Stimulated activated effector memory CD8-positive, alpha-beta T cell treated with anti-CD3 and anti-CD28 coated beads, Interleukin-12 subunit alpha, Interleukin-12 subunit beta, amount 100 ng/mL, for 72 hours (primary cell): Measurements from ENCODE around the gene ELP5.
A peak's percentile ranks its signal among the peaks of the same experiment; 100 is the strongest.

Source experiments
- ATAC-seq: fragments of 150-1000 bp; cut with Tn5 transposase; 2 replicates; pipeline ENCODE4 v1.10.0; 2021
- DNase-seq, 2 donors: peaks; one replicate each; pipeline ENCODE4 v3.0.0; 2021 to 2022; ENCODE audit warnings: low spot score in 2 of 2
- H3K27ac Mint-ChIP-seq: one replicate; pipeline ENCODE4 v1.8.0; 2022; ENCODE audit warnings: mild to moderate bottlenecking, mixed read lengths
- H3K36me3 Mint-ChIP-seq: one replicate; pipeline ENCODE4 v1.8.0; 2022; ENCODE audit warnings: mild to moderate bottlenecking, mixed read lengths
- H3K4me1 Mint-ChIP-seq: one replicate; pipeline ENCODE4 v1.8.0; 2022; ENCODE audit warnings: mixed read lengths
- H3K4me3 Mint-ChIP-seq: one replicate; pipeline ENCODE4 v1.8.0; 2022; ENCODE audit warnings: mild to moderate bottlenecking, mixed read lengths
- H3K9me3 Mint-ChIP-seq: one replicate; pipeline ENCODE4 v1.8.0; 2022; ENCODE audit warnings: mixed read lengths

ELP5 gene

DNA sequence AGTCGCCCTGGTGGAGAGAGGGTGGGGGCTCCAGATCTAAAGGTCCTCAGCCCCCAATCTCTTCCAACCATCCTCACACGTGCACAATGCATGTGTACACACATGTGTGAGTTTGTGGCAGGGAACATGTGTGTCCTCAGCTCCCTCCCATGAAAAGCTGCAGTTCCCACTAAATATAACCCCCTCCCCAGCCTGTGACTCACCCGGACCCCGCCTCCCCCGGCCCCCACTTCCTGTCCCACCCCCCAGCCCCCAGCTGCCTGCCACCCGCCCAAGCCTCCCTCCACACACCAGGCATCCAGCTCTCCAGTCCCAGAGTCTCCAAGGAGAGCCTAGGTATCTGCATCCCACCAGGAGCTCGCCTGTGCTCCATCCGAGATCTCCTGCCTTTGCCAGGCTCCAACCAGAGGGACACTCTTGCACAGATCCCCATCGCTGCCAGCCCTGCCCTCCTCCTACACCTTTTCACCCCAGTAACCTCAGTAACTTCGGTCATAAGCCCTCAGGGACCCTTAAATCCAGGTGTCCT lies 36.3 kb upstream of the ELP5 start:
- Mint-ChIP-seq H3K27ac (peak overlapping the region; percentile 1), H3K4me3 (peak overlapping the region; percentile 22), H3K36me3 (peaks cover 41% of the 10 kb centered on the region), H3K9me3 (no peaks in the 10 kb centered on the region), H3K4me1 (peaks cover 58% of the 10 kb centered on the region)
- ATAC-seq (no peak), DNase-seq (no peak)

DNA sequence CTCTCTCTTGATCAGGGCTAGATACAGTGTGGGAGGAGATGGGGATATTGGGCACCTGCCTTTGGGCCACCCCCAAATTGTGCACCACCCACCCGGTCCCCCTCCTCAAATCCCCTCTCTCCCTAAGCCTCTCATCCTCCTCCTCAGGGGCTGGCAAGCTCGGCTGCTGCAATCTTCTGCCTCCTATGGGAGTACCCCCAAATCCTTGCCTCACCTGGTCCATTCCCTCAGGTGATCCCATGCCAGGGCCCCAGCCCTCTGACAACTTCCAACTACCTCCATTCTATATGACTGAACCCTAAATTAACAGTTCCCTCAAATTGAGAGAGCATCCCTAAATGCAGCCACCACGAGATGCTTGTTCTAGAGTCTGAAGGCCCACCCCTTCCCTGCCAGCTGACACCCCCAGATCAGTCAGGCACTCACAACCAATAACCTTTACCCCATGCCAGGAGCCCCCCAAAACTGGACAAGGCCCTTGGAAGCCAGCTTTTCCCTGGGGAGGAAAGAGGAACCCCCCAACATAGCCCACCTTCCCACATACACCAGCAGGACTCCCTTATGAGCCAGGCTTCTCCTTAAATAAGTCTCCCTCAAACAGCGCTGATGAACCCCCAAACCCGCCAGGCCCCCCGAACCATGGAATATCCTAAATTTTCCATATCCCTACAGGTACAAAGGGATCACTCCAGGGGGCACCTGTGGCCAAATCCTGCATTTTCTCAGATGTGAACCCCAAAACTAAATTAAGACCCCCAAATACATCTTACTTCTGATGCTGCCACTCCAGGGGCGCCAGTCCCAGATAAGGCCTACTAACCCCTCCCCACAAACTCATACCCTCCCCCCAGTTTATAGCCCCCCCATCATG lies 35.5 kb upstream of the ELP5 start:
- peaks cover 66% of the 10 kb centered on the region for H3K4me1 Mint-ChIP-seq
- no peak for ATAC-seq

DNA sequence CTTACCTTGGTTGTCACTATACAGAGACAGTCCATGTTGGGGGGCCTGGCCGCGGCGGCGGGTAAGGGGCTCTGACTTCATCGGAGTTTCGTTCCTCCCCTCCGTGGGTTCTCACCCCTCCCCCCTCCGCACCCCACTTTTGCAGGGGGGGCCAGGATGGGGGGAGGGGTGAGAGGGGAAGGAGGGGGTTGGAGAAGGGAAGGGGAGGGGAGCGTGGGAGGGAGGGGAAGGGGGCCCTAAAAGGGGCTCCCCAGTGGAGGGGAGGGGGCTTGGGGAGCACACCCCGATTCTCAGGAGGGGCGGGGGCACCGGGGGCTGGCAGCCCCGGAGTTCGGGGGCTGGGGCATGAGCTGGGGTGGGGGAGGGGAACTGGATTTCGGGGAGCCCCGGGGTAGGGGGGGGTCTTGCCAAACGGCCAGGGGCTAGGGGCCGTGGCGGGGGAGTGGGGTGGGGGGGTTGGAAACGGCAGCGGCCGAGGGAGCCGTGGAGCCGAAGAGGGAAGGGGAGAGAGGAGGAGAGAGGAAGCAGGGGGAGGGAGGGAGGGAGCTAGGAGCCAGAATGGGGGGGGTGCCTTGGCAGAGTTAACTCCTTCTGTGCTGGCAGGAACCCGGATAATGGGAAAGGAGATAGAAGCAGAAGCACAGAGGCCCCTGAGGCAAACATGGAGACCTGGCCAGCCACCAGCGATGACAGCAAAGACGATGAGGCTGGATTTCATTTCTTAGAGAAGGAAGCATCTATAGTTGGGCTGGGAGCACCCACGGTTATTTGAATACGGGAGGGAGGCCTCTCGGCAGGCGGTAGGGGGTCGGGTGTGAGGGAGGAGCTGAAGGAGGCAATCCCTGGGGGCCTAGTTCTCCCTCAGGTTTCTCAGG lies 34.7 kb upstream of the ELP5 start:
- H3K4me1 Mint-ChIP-seq: peaks cover 71% of the 10 kb centered on the region
- H3K27ac Mint-ChIP-seq: peak overlapping the region; percentile 98
- ATAC-seq: no peak
- H3K9me3 Mint-ChIP-seq: no peaks in the 10 kb centered on the region
- H3K4me3 Mint-ChIP-seq: peak overlapping the region; percentile 95
- no peak for DNase-seq
- peaks cover 57% of the 10 kb centered on the region for H3K36me3 Mint-ChIP-seq

More for the DNA sequence above, 35.5 kb upstream of the ELP5 start:
- H3K36me3 Mint-ChIP-seq: peaks cover 48% of the 10 kb centered on the region
- peak overlapping the region; percentile 22 for H3K4me3 Mint-ChIP-seq
- H3K9me3 Mint-ChIP-seq: no peaks in the 10 kb centered on the region
- peak overlapping the region; percentile 1 for H3K27ac Mint-ChIP-seq
- DNase-seq: no peak

DNA sequence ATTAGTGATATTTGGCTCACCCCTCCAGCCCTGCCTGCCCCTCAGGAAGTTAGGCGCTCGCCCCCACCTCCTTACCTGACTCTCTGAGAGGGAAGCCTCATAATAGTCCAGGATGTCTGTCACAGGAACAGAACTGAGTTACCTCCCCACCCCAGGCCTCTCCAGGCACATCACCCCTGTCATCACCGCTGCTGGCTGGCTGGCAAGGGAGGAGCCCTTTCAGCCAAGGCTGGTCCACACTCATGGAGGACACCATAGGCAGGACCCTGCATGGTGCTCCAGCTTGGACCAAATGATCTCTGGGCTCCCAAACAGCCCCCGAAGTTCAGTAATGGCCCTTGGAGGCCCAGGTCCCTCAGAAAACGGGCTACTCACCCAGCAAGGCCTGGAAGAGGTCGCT lies 33.8 kb upstream of the ELP5 start:
- peak overlapping the region; percentile 95 for H3K4me3 Mint-ChIP-seq

DNA sequence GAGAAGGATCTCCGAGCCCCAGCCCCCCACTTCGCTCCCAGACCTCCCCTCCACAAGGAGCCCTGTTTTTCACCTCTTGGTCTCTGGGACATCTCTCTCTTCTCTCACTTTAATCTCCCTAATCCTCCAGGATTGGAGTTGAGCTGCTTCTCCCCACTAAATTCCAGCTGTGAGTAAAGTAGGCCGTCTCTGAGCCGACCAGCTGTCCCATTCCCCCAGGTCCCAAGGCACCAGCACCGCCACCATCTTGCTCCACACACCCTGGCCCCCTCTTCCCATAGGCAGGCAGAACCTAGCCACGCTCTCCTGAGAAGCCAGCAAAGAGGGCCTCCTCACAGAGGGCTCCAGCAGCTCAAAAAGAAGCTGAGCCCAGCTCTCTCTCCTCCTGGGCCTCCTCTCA lies 33.3 kb upstream of the ELP5 start:
- ATAC-seq (no peak), DNase-seq (no peak)
- no peaks in the 10 kb centered on the region for H3K9me3 Mint-ChIP-seq
- H3K36me3 Mint-ChIP-seq: peaks cover 71% of the 10 kb centered on the region
- peaks cover 69% of the 10 kb centered on the region for H3K4me1 Mint-ChIP-seq
- H3K4me3 Mint-ChIP-seq: peak overlapping the region; percentile 95
- H3K27ac Mint-ChIP-seq: peak overlapping the region; percentile 98

More for the DNA sequence above, 33.8 kb upstream of the ELP5 start:
- H3K4me1 Mint-ChIP-seq: peaks cover 70% of the 10 kb centered on the region
- H3K9me3 Mint-ChIP-seq: no peaks in the 10 kb centered on the region
- ATAC-seq (no peak), DNase-seq (no peak)
- peak overlapping the region; percentile 98 for H3K27ac Mint-ChIP-seq
- peaks cover 65% of the 10 kb centered on the region for H3K36me3 Mint-ChIP-seq

DNA sequence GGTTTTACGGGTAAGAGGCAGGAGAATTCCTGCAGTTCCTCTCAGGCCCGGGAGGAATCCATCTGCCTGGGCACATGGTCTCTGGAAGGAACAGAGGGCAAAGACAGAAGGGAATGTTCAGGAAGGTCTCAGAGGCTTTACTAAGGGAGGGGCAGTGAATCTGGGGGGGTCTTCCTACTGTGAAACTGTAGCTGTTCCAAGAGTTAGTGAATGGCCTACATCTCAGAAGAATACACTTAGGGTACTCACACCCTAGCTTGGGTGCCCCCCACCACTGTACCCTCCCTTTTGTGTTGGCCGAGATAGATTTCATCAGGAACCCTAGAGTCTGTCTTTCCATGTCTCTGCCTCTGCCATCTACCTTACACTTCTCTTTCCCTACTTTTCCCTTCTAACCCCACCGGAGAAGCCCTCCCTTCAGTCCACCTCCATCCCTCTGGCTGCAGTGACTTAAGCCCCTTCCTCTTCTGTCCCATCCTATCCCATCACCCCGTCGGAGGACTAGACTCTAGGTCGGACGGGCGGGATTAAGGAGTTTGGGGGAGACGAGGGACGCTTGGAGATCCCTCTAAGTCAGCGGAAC lies 32.7 kb upstream of the ELP5 start:
- H3K27ac Mint-ChIP-seq: peak overlapping the region; percentile 98
- H3K4me3 Mint-ChIP-seq: peak overlapping the region; percentile 95
- no peaks in the 10 kb centered on the region for H3K9me3 Mint-ChIP-seq
- H3K36me3 Mint-ChIP-seq: peaks cover 71% of the 10 kb centered on the region
- no peak for DNase-seq
- no peak for ATAC-seq
- H3K4me1 Mint-ChIP-seq: peaks cover 67% of the 10 kb centered on the region

DNA sequence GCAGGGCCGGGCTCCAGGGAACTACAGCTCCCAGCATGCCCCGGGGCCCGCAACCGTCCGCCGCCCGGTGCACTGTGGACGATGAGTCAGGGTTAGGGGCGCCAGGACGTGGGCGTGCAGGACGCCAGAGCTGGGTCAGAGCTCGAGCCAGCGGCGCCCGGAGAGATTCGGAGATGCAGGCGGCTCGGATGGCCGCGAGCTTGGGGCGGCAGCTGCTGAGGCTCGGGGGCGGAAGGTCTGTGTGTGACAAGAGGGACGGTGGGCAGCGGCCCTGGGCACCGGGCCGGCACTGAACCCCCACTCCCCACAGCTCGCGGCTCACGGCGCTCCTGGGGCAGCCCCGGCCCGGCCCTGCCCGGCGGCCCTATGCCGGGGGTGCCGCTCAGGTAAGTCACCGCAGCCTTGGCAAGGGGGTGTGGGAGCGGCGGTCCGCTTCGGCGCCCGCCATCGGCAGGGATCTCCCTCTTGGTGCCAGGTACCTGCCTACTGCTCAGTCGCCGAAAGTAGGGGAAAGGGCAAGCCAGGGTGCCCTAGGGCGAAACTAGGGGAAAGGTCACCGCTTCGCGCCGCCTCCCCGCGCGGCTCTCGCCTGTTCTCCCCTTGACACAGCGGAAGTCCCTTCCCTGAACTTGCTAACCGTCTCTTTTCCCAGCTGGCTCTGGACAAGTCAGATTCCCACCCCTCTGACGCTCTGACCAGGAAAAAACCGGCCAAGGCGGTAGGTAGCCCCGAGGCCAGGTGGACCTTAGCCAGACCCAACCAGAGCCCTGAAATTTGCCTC lies 32.0 kb upstream of the ELP5 start, which contains the start of the genes ACADVL and DLG4:
ACADVL (plus strand) TSS at position 127 of the 781 bp plus-strand sequence; CDS start at position 174, 47 bp downstream.
DLG4 (minus strand) TSS at position 25 of the 781 bp plus-strand sequence.
- H3K27ac Mint-ChIP-seq: peak within 1 kb of the TSS; percentile 98
- no peaks in the 10 kb centered on the region for H3K9me3 Mint-ChIP-seq
- peak within 1 kb of the TSS; percentile 95 for H3K4me3 Mint-ChIP-seq
- DNase-seq: peak; percentile 76 to 93
- H3K4me1 Mint-ChIP-seq: peaks cover 60% of the 10 kb centered on the region
- peak; percentile 87 for ATAC-seq
- H3K36me3 Mint-ChIP-seq: peaks cover 71% of the 10 kb centered on the region

DNA sequence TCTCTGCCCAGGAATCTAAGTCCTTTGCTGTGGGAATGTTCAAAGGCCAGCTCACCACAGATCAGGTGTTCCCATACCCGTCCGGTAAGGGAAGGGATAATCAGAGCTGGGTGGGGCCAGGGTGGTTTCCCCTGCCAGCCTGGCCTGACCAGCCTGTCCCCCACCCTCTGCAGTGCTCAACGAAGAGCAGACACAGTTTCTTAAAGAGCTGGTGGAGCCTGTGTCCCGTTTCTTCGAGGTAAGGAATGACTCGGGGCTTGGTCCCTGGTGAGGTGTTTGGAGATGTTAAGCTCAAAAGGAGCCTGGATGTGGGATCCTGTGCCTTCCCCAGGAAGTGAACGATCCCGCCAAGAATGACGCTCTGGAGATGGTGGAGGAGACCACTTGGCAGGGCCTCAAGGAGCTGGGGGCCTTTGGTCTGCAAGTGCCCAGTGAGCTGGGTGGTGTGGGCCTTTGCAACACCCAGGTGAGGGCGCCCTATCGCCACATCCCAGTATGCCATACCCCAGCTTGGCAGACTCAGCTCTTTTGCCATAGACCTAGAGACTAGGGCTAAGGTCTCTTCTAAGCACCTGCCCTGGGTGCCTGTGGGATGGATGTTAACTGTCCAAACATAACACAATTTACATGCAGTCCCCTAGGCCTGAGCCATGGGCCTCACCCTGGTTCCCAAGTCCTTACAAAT lies 31.3 kb upstream of the ELP5 start:
- DNase-seq (peak; percentile 31 to 77), ATAC-seq (peak; percentile 63)
- H3K36me3 Mint-ChIP-seq: peaks cover 75% of the 10 kb centered on the region
- H3K4me3 Mint-ChIP-seq: peak overlapping the region; percentile 95
- peak overlapping the region; percentile 98 for H3K27ac Mint-ChIP-seq
- H3K4me1 Mint-ChIP-seq: peaks cover 57% of the 10 kb centered on the region
- no peaks in the 10 kb centered on the region for H3K9me3 Mint-ChIP-seq

DNA sequence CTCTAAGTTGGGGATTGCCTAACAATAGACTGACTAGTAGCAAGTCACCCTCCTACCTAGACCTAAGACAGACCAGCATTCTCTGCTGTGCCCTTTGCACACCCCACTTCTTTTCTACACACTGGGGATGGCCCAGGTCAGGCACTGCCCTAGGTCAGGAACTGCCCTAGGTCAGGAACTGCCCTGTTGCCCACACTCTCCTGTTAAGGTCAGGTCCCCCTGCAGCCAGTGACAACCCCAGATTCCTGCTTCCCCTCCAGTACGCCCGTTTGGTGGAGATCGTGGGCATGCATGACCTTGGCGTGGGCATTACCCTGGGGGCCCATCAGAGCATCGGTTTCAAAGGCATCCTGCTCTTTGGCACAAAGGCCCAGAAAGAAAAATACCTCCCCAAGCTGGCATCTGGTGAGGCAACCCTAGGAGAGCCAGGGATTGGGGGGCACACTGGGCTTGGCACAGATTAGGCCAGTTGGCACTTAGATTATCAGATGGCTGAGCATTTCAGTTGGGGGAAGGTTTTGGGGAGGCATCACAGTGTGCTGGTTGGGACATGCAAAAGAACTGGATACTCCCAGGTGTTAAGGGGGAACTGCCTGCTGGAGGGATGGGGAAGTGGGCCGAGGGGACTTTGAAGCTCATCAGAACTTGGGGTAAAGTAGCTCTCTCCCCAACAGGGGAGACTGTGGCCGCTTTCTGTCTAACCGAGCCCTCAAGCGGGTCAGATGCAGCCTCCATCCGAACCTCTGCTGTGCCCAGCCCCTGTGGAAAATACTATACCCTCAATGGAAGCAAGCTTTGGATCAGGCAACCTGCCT lies 30.5 kb upstream of the ELP5 start:
- ATAC-seq (no peak), DNase-seq (no peak)
- Mint-ChIP-seq H3K4me3 (peak overlapping the region; percentile 95), H3K9me3 (no peaks in the 10 kb centered on the region), H3K27ac (peak overlapping the region; percentile 98), H3K36me3 (peaks cover 74% of the 10 kb centered on the region), H3K4me1 (peaks cover 49% of the 10 kb centered on the region)

DNA sequence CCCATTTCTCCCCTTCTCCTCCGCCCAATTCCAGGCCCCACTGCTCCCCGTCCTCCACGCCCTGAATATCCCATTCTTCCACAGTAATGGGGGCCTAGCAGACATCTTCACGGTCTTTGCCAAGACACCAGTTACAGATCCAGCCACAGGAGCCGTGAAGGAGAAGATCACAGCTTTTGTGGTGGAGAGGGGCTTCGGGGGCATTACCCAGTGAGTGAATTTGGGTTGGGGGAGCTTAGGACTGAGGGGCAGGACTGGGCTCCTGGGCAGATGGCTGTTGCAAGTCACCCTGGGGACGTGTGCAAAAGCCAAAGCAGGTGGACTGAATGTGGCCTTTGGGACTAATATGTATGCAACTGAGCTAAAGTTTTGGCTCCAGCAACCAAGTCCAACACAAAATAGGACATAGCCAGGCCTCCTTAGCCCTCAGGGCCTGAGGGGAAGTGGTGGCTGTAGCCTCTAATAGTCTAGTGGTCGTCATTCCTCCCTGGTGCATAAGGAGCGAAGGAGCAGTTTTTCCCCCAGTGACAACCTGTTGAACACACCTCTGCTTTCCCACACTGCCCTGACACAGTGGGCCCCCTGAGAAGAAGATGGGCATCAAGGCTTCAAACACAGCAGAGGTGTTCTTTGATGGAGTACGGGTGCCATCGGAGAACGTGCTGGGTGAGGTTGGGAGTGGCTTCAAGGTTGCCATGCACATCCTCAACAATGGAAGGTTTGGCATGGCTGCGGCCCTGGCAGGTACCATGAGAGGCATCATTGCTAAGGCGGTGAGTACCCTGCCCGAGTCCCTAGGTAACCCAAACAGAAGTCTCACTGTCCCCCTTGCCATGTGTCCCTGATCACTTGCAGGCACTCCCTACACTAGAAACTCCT lies 29.7 kb upstream of the ELP5 start:
- peaks cover 79% of the 10 kb centered on the region for H3K36me3 Mint-ChIP-seq
- ATAC-seq (no peak), DNase-seq (no peak)
- H3K4me1 Mint-ChIP-seq: peaks cover 45% of the 10 kb centered on the region
- H3K9me3 Mint-ChIP-seq: no peaks in the 10 kb centered on the region
- peak overlapping the region; percentile 98 for H3K27ac Mint-ChIP-seq
- H3K4me3 Mint-ChIP-seq: no peak overlapping the region

DNA sequence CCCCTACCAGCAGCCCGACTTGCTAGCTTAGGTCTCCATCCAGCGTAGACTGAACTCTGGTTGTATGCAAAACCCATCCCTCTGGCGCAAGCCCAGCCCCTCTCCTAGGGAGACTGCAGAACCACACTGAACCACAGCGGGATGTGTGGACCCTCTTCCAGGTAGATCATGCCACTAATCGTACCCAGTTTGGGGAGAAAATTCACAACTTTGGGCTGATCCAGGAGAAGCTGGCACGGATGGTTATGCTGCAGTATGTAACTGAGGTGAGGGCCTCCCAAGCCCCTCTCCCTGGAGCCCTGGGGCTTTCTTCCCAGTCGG lies 29.1 kb upstream of the ELP5 start:
- H3K9me3 Mint-ChIP-seq: no peaks in the 10 kb centered on the region
- DNase-seq (no peak), ATAC-seq (no peak)
- H3K4me1 Mint-ChIP-seq: peaks cover 49% of the 10 kb centered on the region
- peaks cover 85% of the 10 kb centered on the region for H3K36me3 Mint-ChIP-seq
- H3K4me3 Mint-ChIP-seq: no peak overlapping the region
- no peak overlapping the region for H3K27ac Mint-ChIP-seq

DNA sequence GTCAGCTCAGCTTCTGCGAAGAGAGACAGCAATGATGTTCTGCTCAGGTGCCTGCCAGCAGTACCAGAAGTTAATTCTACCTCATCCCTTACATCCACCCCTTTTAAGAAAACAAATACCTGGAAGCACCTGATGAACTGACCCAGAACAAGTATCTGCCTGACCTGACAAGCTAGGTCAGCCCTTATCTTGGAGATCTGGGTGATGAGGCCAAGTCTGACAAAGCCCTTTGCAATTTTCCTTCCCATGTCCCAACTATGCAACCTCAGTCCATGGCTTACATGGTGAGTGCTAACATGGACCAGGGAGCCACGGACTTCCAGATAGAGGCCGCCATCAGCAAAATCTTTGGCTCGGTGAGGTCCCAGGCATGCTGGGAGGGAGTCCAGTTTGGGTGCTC lies 28.6 kb upstream of the ELP5 start:
- peak overlapping the region; percentile 83 for H3K27ac Mint-ChIP-seq
- H3K4me3 Mint-ChIP-seq: no peak overlapping the region

More for the DNA sequence above, 28.6 kb upstream of the ELP5 start:
- no peak for ATAC-seq
- H3K4me1 Mint-ChIP-seq: peaks cover 49% of the 10 kb centered on the region
- no peak for DNase-seq
- peaks cover 89% of the 10 kb centered on the region for H3K36me3 Mint-ChIP-seq
- H3K9me3 Mint-ChIP-seq: no peaks in the 10 kb centered on the region
